Karpas-422 (cell line): Measurements from ENCODE around the gene DOCK4. TPM values are rescaled to one million over a fixed set of nuclear protein-coding genes. Genes with fewer than 3 reads are reported as not detected.

Experiments
- DNase-seq: peaks from one replicate; pipeline ENCODE4 v3.0.0-alpha.2; 2015
- H2AFZ ChIP-seq: fragments of 200-600 bp; sonication (generic); 2 replicates; pipeline ENCODE4 v1.6.1; 2014; ENCODE audit warnings: antibody characterized with exemption, low read length, mixed read lengths
- H3K27ac ChIP-seq: fragments of 200-600 bp; sonication (generic); 2 replicates; pipeline ENCODE4 v1.5.1; 2014; ENCODE audit warnings: mild to moderate bottlenecking, low read length, moderate library complexity
- H3K27me3 ChIP-seq: fragments of 200-600 bp; sonication (generic); 2 replicates; pipeline ENCODE4 v1.6.1; 2014; ENCODE audit warnings: low read length, mixed read lengths
- H3K36me3 ChIP-seq: fragments of 200-600 bp; sonication (generic); 2 replicates; pipeline ENCODE4 v1.6.1; 2014; ENCODE audit warnings: low read length, mixed read lengths; ENCODE audit not compliant: insufficient read depth
- H3K4me1 ChIP-seq: fragments of 200-600 bp; sonication (generic); 2 replicates; pipeline ENCODE4 v1.6.1; 2014; ENCODE audit warnings: mild to moderate bottlenecking, low read length, mixed read lengths
- H3K4me2 ChIP-seq: fragments of 200-600 bp; sonication (generic); 2 replicates; pipeline ENCODE4 v1.6.1; 2014; ENCODE audit warnings: low read length, low read depth, mild to moderate bottlenecking; ENCODE audit not compliant: poor library complexity, severe bottlenecking
- H3K4me3 ChIP-seq: fragments of 200-600 bp; sonication (generic); 2 replicates; pipeline ENCODE4 v1.5.1; 2014; ENCODE audit warnings: mild to moderate bottlenecking, antibody characterized with exemption, low read length, mixed read lengths
- H3K79me2 ChIP-seq: fragments of 200-600 bp; sonication (generic); 2 replicates; pipeline ENCODE4 v1.6.1; 2014; ENCODE audit warnings: mild to moderate bottlenecking, low read length, mixed read lengths
- H3K9ac ChIP-seq: fragments of 200-600 bp; sonication (generic); 2 replicates; pipeline ENCODE4 v1.6.0; 2014; ENCODE audit warnings: low read length
- H3K9me2 ChIP-seq: fragments of 200-600 bp; sonication (generic), shearing (Covaris generic); replicated peaks from 2 replicates; pipeline ENCODE4 v1.6.0; 2014; ENCODE audit warnings: mild to moderate bottlenecking, low read length, moderate library complexity; ENCODE audit not compliant: insufficient read depth
- H3K9me3 ChIP-seq: fragments of 300-700, 200-600 bp; sonication (generic); 2 replicates; pipeline ENCODE4 v1.6.1; 2014; ENCODE audit warnings: low read length, mixed read lengths
- H4K20me1 ChIP-seq: fragments of 200-600 bp; sonication (generic); 2 replicates; pipeline ENCODE4 v1.6.1; 2014; ENCODE audit warnings: mild to moderate bottlenecking, antibody characterized with exemption, low read length, low read depth; ENCODE audit not compliant: insufficient read depth
- total RNA-seq: library from RNA; depleted of rRNA; stranded (reverse); fragments of >200 nt; shearing (Covaris generic); gene quantifications from 2 replicates; pipeline ENCODE4 v1.2.3, GENCODE V29; 2014; ENCODE audit warnings: low replicate concordance

The DOCK4 gene
- total RNA-seq, 1 experiment from 2014 or later = 0.07 TPM

GRCh38 chr7:111741811-111742240 is 464.4 kb downstream of the DOCK4 start:
- Histone ChIP-seq H3K4me1 (peaks cover 3% of the 10 kb centered on the region; the same call in 1 of the 2 replicates), H3K4me2 (no peak overlapping the region), H3K9me2 (no peaks in the 10 kb centered on the region), H3K9me3 (no peaks in the 10 kb centered on the region), H4K20me1 (no peaks in the 10 kb centered on the region), H3K4me3 (no peak overlapping the region), H3K79me2 (no peaks in the 10 kb centered on the region), H3K27me3 (no peaks in the 10 kb centered on the region), H3K27ac (no peak overlapping the region), H3K36me3 (no peaks in the 10 kb centered on the region), H2AFZ (no peak overlapping the region), H3K9ac (no peak overlapping the region)
- DNase-seq = peak; percentile 86

- Histone ChIP-seq H2AFZ (no peak overlapping the region), H3K36me3 (no peaks in the 10 kb centered on the region), H3K4me1 (peaks cover 3% of the 10 kb centered on the region; the same call in 1 of the 2 replicates), H3K4me2 (no peak overlapping the region), H3K9me3 (no peaks in the 10 kb centered on the region), H3K79me2 (no peaks in the 10 kb centered on the region), H4K20me1 (no peaks in the 10 kb centered on the region), H3K4me3 (no peak overlapping the region), H3K27ac (no peak overlapping the region), H3K27me3 (no peaks in the 10 kb centered on the region), H3K9ac (no peak overlapping the region), H3K9me2 (no peaks in the 10 kb centered on the region)
- no peak for DNase-seq
Observed at GRCh38 chr7:111740942-111741341, 465.3 kb downstream of the DOCK4 start.

- Histone ChIP-seq H3K4me1 (peaks cover 3% of the 10 kb centered on the region; the same call in 1 of the 2 replicates), H3K4me2 (no peak overlapping the region), H3K27ac (no peak overlapping the region), H2AFZ (no peak overlapping the region), H3K9ac (no peak overlapping the region), H3K9me3 (no peaks in the 10 kb centered on the region), H3K27me3 (no peaks in the 10 kb centered on the region), H3K79me2 (no peaks in the 10 kb centered on the region), H4K20me1 (no peaks in the 10 kb centered on the region), H3K36me3 (no peaks in the 10 kb centered on the region), H3K4me3 (no peak overlapping the region), H3K9me2 (no peaks in the 10 kb centered on the region)
- DNase-seq = no peak
Observed at GRCh38 chr7:111736552-111736874, 469.7 kb downstream of the DOCK4 start.

GRCh38 chr7:111735661-111736551 is 470.3 kb downstream of the DOCK4 start:
- no peaks in the 10 kb centered on the region for H3K79me2 ChIP-seq
- H3K4me1 ChIP-seq = peaks cover 3% of the 10 kb centered on the region; the same call in 1 of the 2 replicates

GRCh38 chr7:111734954-111735660 is 471.1 kb downstream of the DOCK4 start:
- no peaks in the 10 kb centered on the region for H3K27me3 ChIP-seq
- peaks cover 3% of the 10 kb centered on the region; the same call in 1 of the 2 replicates for H3K4me1 ChIP-seq
- H3K9me3 ChIP-seq = no peaks in the 10 kb centered on the region
- no peaks in the 10 kb centered on the region for H3K79me2 ChIP-seq
- no peak overlapping the region for H3K4me3 ChIP-seq
- no peaks in the 10 kb centered on the region for H4K20me1 ChIP-seq
- DNase-seq = no peak
- H2AFZ ChIP-seq = no peak overlapping the region
- no peak overlapping the region for H3K27ac ChIP-seq
- no peaks in the 10 kb centered on the region for H3K36me3 ChIP-seq
- H3K9ac ChIP-seq = no peak overlapping the region
- H3K9me2 ChIP-seq = no peaks in the 10 kb centered on the region
- no peak overlapping the region for H3K4me2 ChIP-seq

More at GRCh38 chr7:111735661-111736551, 470.3 kb downstream of the DOCK4 start:
- H4K20me1 ChIP-seq = no peaks in the 10 kb centered on the region
- no peak overlapping the region for H3K4me3 ChIP-seq
- H3K27me3 ChIP-seq = no peaks in the 10 kb centered on the region
- no peak overlapping the region for H2AFZ ChIP-seq
- H3K36me3 ChIP-seq = no peaks in the 10 kb centered on the region
- DNase-seq = peak; percentile 87
- H3K4me2 ChIP-seq = no peak overlapping the region
- no peaks in the 10 kb centered on the region for H3K9me2 ChIP-seq
- H3K9ac ChIP-seq = no peak overlapping the region
- no peaks in the 10 kb centered on the region for H3K9me3 ChIP-seq
- H3K27ac ChIP-seq = no peak overlapping the region

GRCh38 chr7:111732923-111733322 is 473.3 kb downstream of the DOCK4 start:
- H3K27ac ChIP-seq = no peak overlapping the region
- no peak overlapping the region for H2AFZ ChIP-seq
- no peaks in the 10 kb centered on the region for H3K36me3 ChIP-seq
- no peaks in the 10 kb centered on the region for H4K20me1 ChIP-seq
- H3K9ac ChIP-seq = no peak overlapping the region
- H3K79me2 ChIP-seq = no peaks in the 10 kb centered on the region
- no peaks in the 10 kb centered on the region for H3K9me2 ChIP-seq
- H3K9me3 ChIP-seq = no peaks in the 10 kb centered on the region
- no peaks in the 10 kb centered on the region for H3K27me3 ChIP-seq
- no peak overlapping the region for H3K4me2 ChIP-seq
- H3K4me1 ChIP-seq = no peaks in the 10 kb centered on the region
- DNase-seq = no peak
- H3K4me3 ChIP-seq = no peak overlapping the region

GRCh38 chr7:111730476-111731300 is 475.5 kb downstream of the DOCK4 start:
- Histone ChIP-seq H3K9me3 (no peaks in the 10 kb centered on the region), H3K4me3 (no peak overlapping the region), H3K27ac (no peak overlapping the region), H3K9ac (no peak overlapping the region), H3K4me2 (no peak overlapping the region), H3K9me2 (no peaks in the 10 kb centered on the region), H3K27me3 (no peaks in the 10 kb centered on the region), H2AFZ (no peak overlapping the region), H3K79me2 (no peaks in the 10 kb centered on the region), H3K36me3 (no peaks in the 10 kb centered on the region), H3K4me1 (no peaks in the 10 kb centered on the region), H4K20me1 (no peaks in the 10 kb centered on the region)
- DNase-seq = peak; percentile 79

- Histone ChIP-seq H3K79me2 (no peaks in the 10 kb centered on the region), H3K36me3 (no peaks in the 10 kb centered on the region), H3K9me3 (no peaks in the 10 kb centered on the region), H3K4me3 (no peak overlapping the region), H3K27me3 (no peaks in the 10 kb centered on the region), H3K4me2 (no peak overlapping the region), H4K20me1 (no peaks in the 10 kb centered on the region), H3K9me2 (no peaks in the 10 kb centered on the region), H3K4me1 (no peaks in the 10 kb centered on the region), H3K27ac (no peak overlapping the region), H3K9ac (no peak overlapping the region), H2AFZ (no peak overlapping the region)
- no peak for DNase-seq
Observed at GRCh38 chr7:111730057-111730456, 476.1 kb downstream of the DOCK4 start.
